ENCODE results near the gene CCDC85C. TPM values are rescaled to one million over a fixed set of nuclear protein-coding genes. Genes with fewer than 3 reads are reported as not detected.

The CCDC85C gene
- polyA plus RNA-seq, 2 donors, result 30.1 to 51.0 TPM

- peak overlapping the region in 1 of 2 donors; percentile 69 for H3K27ac ChIP-seq (ENCODE audit: low read depth in 2 of 2, low read length in 1 of 2)
- H3K9me3 ChIP-seq (ENCODE audit: control insufficient read depth in 2 of 2, insufficient read depth in 1 of 2, low read depth in 1 of 2, low read length in 1 of 2), result no peaks in the 10 kb centered on the region
- 56 to 68% methylated on average over 12 of the region's 12 CpGs for WGBS, 2 donors
These were observed 49.8 kb downstream of the CCDC85C start for GRCh38 chr14:99554184-99554583.

GRCh38 chr14:99552572-99553216, 51.3 kb downstream of the CCDC85C start:
- no peaks in the 10 kb centered on the region for H3K27me3 ChIP-seq (ENCODE audit: control insufficient read depth in 1 of 2, insufficient read depth in 2 of 2, low read length in 2 of 2)
- H3K4me3 ChIP-seq (ENCODE audit: low read depth in 1 of 2, low read length in 2 of 2), result no peak overlapping the region
- H3K27ac ChIP-seq (ENCODE audit: low read depth in 2 of 2, low read length in 1 of 2), result peak overlapping the region in 1 of 2 donors; percentile 16
- peaks cover 0 to 30% of the 10 kb centered on the region in 2 donors for H3K4me1 ChIP-seq (ENCODE audit: control insufficient read depth in 2 of 2, insufficient read depth in 2 of 2, low read length in 1 of 2)
- peaks cover 0 to 3% of the 10 kb centered on the region in 2 donors for H3K36me3 ChIP-seq (ENCODE audit: control insufficient read depth in 2 of 2, insufficient read depth in 2 of 2, low read length in 1 of 2)
- WGBS, 2 donors, result 50 to 75% methylated on average over 13 of the region's 13 CpGs
- H3K9me3 ChIP-seq (ENCODE audit: control insufficient read depth in 2 of 2, insufficient read depth in 1 of 2, low read depth in 1 of 2, low read length in 1 of 2), result no peaks in the 10 kb centered on the region

More at GRCh38 chr14:99554184-99554583, 49.8 kb downstream of the CCDC85C start:
- Histone ChIP-seq H3K36me3 (ENCODE audit: control insufficient read depth in 2 of 2, insufficient read depth in 2 of 2, low read length in 1 of 2) (peaks cover 0 to 5% of the 10 kb centered on the region in 2 donors), H3K4me1 (ENCODE audit: control insufficient read depth in 2 of 2, insufficient read depth in 2 of 2, low read length in 1 of 2) (peaks cover 0 to 30% of the 10 kb centered on the region in 2 donors), H3K4me3 (ENCODE audit: low read depth in 1 of 2, low read length in 2 of 2) (no peak overlapping the region), H3K27me3 (ENCODE audit: control insufficient read depth in 1 of 2, insufficient read depth in 2 of 2, low read length in 2 of 2) (no peaks in the 10 kb centered on the region)

GRCh38 chr14:99552021-99552553, 51.9 kb downstream of the CCDC85C start:
- no peak overlapping the region for H3K27ac ChIP-seq (ENCODE audit: low read depth in 2 of 2, low read length in 1 of 2)
- H3K4me1 ChIP-seq (ENCODE audit: control insufficient read depth in 2 of 2, insufficient read depth in 2 of 2, low read length in 1 of 2), result peaks cover 0 to 30% of the 10 kb centered on the region in 2 donors
- 72 to 79% methylated on average over 9 of the region's 9 CpGs for WGBS, 2 donors
- no peak overlapping the region for H3K4me3 ChIP-seq (ENCODE audit: low read depth in 1 of 2, low read length in 2 of 2)
- peaks cover 0 to 3% of the 10 kb centered on the region in 2 donors for H3K36me3 ChIP-seq (ENCODE audit: control insufficient read depth in 2 of 2, insufficient read depth in 2 of 2, low read length in 1 of 2)
- no peaks in the 10 kb centered on the region for H3K9me3 ChIP-seq (ENCODE audit: control insufficient read depth in 2 of 2, insufficient read depth in 1 of 2, low read depth in 1 of 2, low read length in 1 of 2)
- no peaks in the 10 kb centered on the region for H3K27me3 ChIP-seq (ENCODE audit: control insufficient read depth in 1 of 2, insufficient read depth in 2 of 2, low read length in 2 of 2)

GRCh38 chr14:99551034-99551922, 52.7 kb downstream of the CCDC85C start:
- H3K27ac ChIP-seq (ENCODE audit: low read depth in 2 of 2, low read length in 1 of 2), result no peak overlapping the region
- peaks cover 0 to 3% of the 10 kb centered on the region in 2 donors for H3K36me3 ChIP-seq (ENCODE audit: control insufficient read depth in 2 of 2, insufficient read depth in 2 of 2, low read length in 1 of 2)
- H3K4me3 ChIP-seq (ENCODE audit: low read depth in 1 of 2, low read length in 2 of 2), result no peak overlapping the region
- no peaks in the 10 kb centered on the region for H3K9me3 ChIP-seq (ENCODE audit: control insufficient read depth in 2 of 2, insufficient read depth in 1 of 2, low read depth in 1 of 2, low read length in 1 of 2)
- 59 to 69% methylated on average over 11 of the region's 11 CpGs for WGBS, 2 donors
- H3K4me1 ChIP-seq (ENCODE audit: control insufficient read depth in 2 of 2, insufficient read depth in 2 of 2, low read length in 1 of 2), result peaks cover 0 to 31% of the 10 kb centered on the region in 2 donors
- H3K27me3 ChIP-seq (ENCODE audit: control insufficient read depth in 1 of 2, insufficient read depth in 2 of 2, low read length in 2 of 2), result no peaks in the 10 kb centered on the region

GRCh38 chr14:99550387-99550992, 53.5 kb downstream of the CCDC85C start:
- Histone ChIP-seq H3K27me3 (ENCODE audit: control insufficient read depth in 1 of 2, insufficient read depth in 2 of 2, low read length in 2 of 2) (no peaks in the 10 kb centered on the region), H3K4me3 (ENCODE audit: low read depth in 1 of 2, low read length in 2 of 2) (no peak overlapping the region), H3K27ac (ENCODE audit: low read depth in 2 of 2, low read length in 1 of 2) (no peak overlapping the region), H3K9me3 (ENCODE audit: control insufficient read depth in 2 of 2, insufficient read depth in 1 of 2, low read depth in 1 of 2, low read length in 1 of 2) (no peaks in the 10 kb centered on the region), H3K4me1 (ENCODE audit: control insufficient read depth in 2 of 2, insufficient read depth in 2 of 2, low read length in 1 of 2) (peaks cover 0 to 34% of the 10 kb centered on the region in 2 donors), H3K36me3 (ENCODE audit: control insufficient read depth in 2 of 2, insufficient read depth in 2 of 2, low read length in 1 of 2) (peaks cover 0 to 5% of the 10 kb centered on the region in 2 donors)
- 89 to 91% methylated on average over 11 of the region's 11 CpGs for WGBS, 2 donors

- no peaks in the 10 kb centered on the region for H3K27me3 ChIP-seq (ENCODE audit: control insufficient read depth in 1 of 2, insufficient read depth in 2 of 2, low read length in 2 of 2)
- 74 to 76% methylated on average over 10 of the region's 10 CpGs for WGBS, 2 donors
- H3K27ac ChIP-seq (ENCODE audit: low read depth in 2 of 2, low read length in 1 of 2), result peak overlapping the region in 1 of 2 donors; percentile 41
- H3K4me3 ChIP-seq (ENCODE audit: low read depth in 1 of 2, low read length in 2 of 2), result no peak overlapping the region
- peaks cover 0 to 27% of the 10 kb centered on the region in 2 donors for H3K4me1 ChIP-seq (ENCODE audit: control insufficient read depth in 2 of 2, insufficient read depth in 2 of 2, low read length in 1 of 2)
- no peaks in the 10 kb centered on the region for H3K9me3 ChIP-seq (ENCODE audit: control insufficient read depth in 2 of 2, insufficient read depth in 1 of 2, low read depth in 1 of 2, low read length in 1 of 2)
- peaks cover 0 to 5% of the 10 kb centered on the region in 2 donors for H3K36me3 ChIP-seq (ENCODE audit: control insufficient read depth in 2 of 2, insufficient read depth in 2 of 2, low read length in 1 of 2)
These were observed 54.3 kb downstream of the CCDC85C start for GRCh38 chr14:99549684-99550083.

- peak overlapping the region; percentile 12 to 41 for H3K27ac ChIP-seq (ENCODE audit: low read depth in 2 of 2, low read length in 1 of 2)
- peaks cover 0 to 5% of the 10 kb centered on the region in 2 donors for H3K36me3 ChIP-seq (ENCODE audit: control insufficient read depth in 2 of 2, insufficient read depth in 2 of 2, low read length in 1 of 2)
- no peak overlapping the region for H3K4me3 ChIP-seq (ENCODE audit: low read depth in 1 of 2, low read length in 2 of 2)
- no peaks in the 10 kb centered on the region for H3K9me3 ChIP-seq (ENCODE audit: control insufficient read depth in 2 of 2, insufficient read depth in 1 of 2, low read depth in 1 of 2, low read length in 1 of 2)
- H3K27me3 ChIP-seq (ENCODE audit: control insufficient read depth in 1 of 2, insufficient read depth in 2 of 2, low read length in 2 of 2), result no peaks in the 10 kb centered on the region
- 71 to 77% methylated on average over 10 of the region's 10 CpGs for WGBS, 2 donors
- peaks cover 0 to 24% of the 10 kb centered on the region in 2 donors for H3K4me1 ChIP-seq (ENCODE audit: control insufficient read depth in 2 of 2, insufficient read depth in 2 of 2, low read length in 1 of 2)
These were observed 55.0 kb downstream of the CCDC85C start for GRCh38 chr14:99548871-99549515.

- no peak overlapping the region for H3K4me3 ChIP-seq (ENCODE audit: low read depth in 1 of 2, low read length in 2 of 2)
- no peaks in the 10 kb centered on the region for H3K9me3 ChIP-seq (ENCODE audit: control insufficient read depth in 2 of 2, insufficient read depth in 1 of 2, low read depth in 1 of 2, low read length in 1 of 2)
- H3K27ac ChIP-seq (ENCODE audit: low read depth in 2 of 2, low read length in 1 of 2), result no peak overlapping the region
- WGBS, 2 donors, result 89% methylated on average over 18 of the region's 18 CpGs
- peaks cover 0 to 24% of the 10 kb centered on the region in 2 donors for H3K4me1 ChIP-seq (ENCODE audit: control insufficient read depth in 2 of 2, insufficient read depth in 2 of 2, low read length in 1 of 2)
- H3K27me3 ChIP-seq (ENCODE audit: control insufficient read depth in 1 of 2, insufficient read depth in 2 of 2, low read length in 2 of 2), result no peaks in the 10 kb centered on the region
- H3K36me3 ChIP-seq (ENCODE audit: control insufficient read depth in 2 of 2, insufficient read depth in 2 of 2, low read length in 1 of 2), result peaks cover 0 to 5% of the 10 kb centered on the region in 2 donors
These were observed 55.8 kb downstream of the CCDC85C start for GRCh38 chr14:99548255-99548654.

All from esophagus (tissue), 2 donors.